GM12878 (cell line): ENCODE measurements around the gene SPANXN4. TPM values are rescaled to one million over a fixed set of nuclear protein-coding genes. Genes with fewer than 3 reads are reported as not detected.

Experiments used
- BCL3 ChIP-seq: IDR thresholded peaks from 2 replicates; pipeline ENCODE4 v1.6.1; 2011; ENCODE audit warnings: borderline replicate concordance, low read depth, mild to moderate bottlenecking, moderate library complexity, low read length; ENCODE audit not compliant: insufficient read depth, poor library complexity, severe bottlenecking
- CBFB ChIP-seq: IDR thresholded peaks from 2 replicates; pipeline ENCODE4 v1.6.1; 2016; ENCODE audit warnings: antibody characterized with exemption, low read depth
- CBX3 ChIP-seq: fragments of 200-600 bp; sonication (generic); IDR thresholded peaks from 2 replicates; pipeline ENCODE4 v1.6.1; 2016; ENCODE audit warnings: low read depth, borderline replicate concordance
- CEBPZ ChIP-seq: fragments of 150-350 bp; IDR thresholded peaks from 2 replicates; pipeline ENCODE4 v1.6.1; 2016; ENCODE audit warnings: low read depth, low read length
- CHD4 ChIP-seq: fragments of 200-600 bp; sonication (generic); IDR thresholded peaks from 2 replicates; pipeline ENCODE4 v1.6.1; 2016; ENCODE audit warnings: mild to moderate bottlenecking
- DPF2 ChIP-seq: fragments of 450-650 bp; IDR thresholded peaks from 2 replicates; pipeline ENCODE4 v1.6.1; 2017; ENCODE audit warnings: mild to moderate bottlenecking
- E2F4 ChIP-seq: IDR thresholded peaks from 2 replicates; pipeline ENCODE4 v1.6.1; 2012; ENCODE audit warnings: low read depth, low read length, improper control_type of control experiment
- EGR1 ChIP-seq, 2 experiments: IDR thresholded peaks; 1 replicate in 1 of 2; 2 replicates in 1 of 2; pipeline ENCODE4 v1.6.1; 2011 to 2012; ENCODE audit warnings: low read depth in 2 of 2, low read length in 2 of 2, borderline replicate concordance in 1 of 2, mild to moderate bottlenecking in 1 of 2, moderate library complexity in 1 of 2
- ETV6 ChIP-seq, 2 experiments: fragments of 450-650 bp in 1 of 2; IDR thresholded peaks in 1 of 2; conservative IDR thresholded peaks in 1 of 2; 2 replicates each; pipeline ENCODE4 v1.6.1; 2014; ENCODE audit warnings: antibody characterized with exemption in 1 of 2, borderline replicate concordance in 1 of 2, low read depth in 1 of 2, mild to moderate bottlenecking in 1 of 2, moderate library complexity in 1 of 2
- FOS ChIP-seq: IDR thresholded peaks from 3 replicates; pipeline ENCODE4 v1.6.1; 2011; ENCODE audit warnings: borderline replicate concordance; ENCODE audit not compliant: insufficient read length; ENCODE audit errors: extremely low read depth
- IKZF1 ChIP-seq: fragments of 450-650 bp; conservative IDR thresholded peaks from 2 replicates; pipeline ENCODE4 v1.6.1; 2017; ENCODE audit warnings: antibody characterized with exemption, mild to moderate bottlenecking
- KDM1A ChIP-seq: fragments of 200-600 bp; sonication (generic); IDR thresholded peaks from 2 replicates; pipeline ENCODE4 v1.6.1; 2016; ENCODE audit warnings: borderline replicate concordance
- MEF2A ChIP-seq: IDR thresholded peaks from 2 replicates; pipeline ENCODE4 v1.6.1; 2011; ENCODE audit warnings: low read depth, mild to moderate bottlenecking, low read length, moderate library complexity; ENCODE audit not compliant: insufficient read depth
- MTA3 ChIP-seq: IDR thresholded peaks from 2 replicates; pipeline ENCODE4 v1.6.1; 2012; ENCODE audit warnings: low read length, inconsistent platforms, borderline replicate concordance
- NFXL1 ChIP-seq: fragments of 450-650 bp; IDR thresholded peaks from 2 replicates; pipeline ENCODE4 v1.6.1; 2017; ENCODE audit warnings: antibody characterized with exemption, mild to moderate bottlenecking, borderline replicate concordance
- NRF1 ChIP-seq: conservative IDR thresholded peaks from 2 replicates; pipeline ENCODE4 v1.6.1; 2011; ENCODE audit warnings: mild to moderate bottlenecking, low read depth, low read length, improper control_type of control experiment
- PKNOX1 ChIP-seq: fragments of 450-650 bp; IDR thresholded peaks from 2 replicates; pipeline ENCODE4 v1.6.1; 2016; ENCODE audit warnings: mild to moderate bottlenecking
- POLR2A ChIP-seq: IDR thresholded peaks from 2 replicates; pipeline ENCODE4 v1.6.1; 2011; ENCODE audit warnings: low read depth, mild to moderate bottlenecking, low read length
- RB1 ChIP-seq: fragments of 450-650 bp; formaldehyde crosslinking; IDR thresholded peaks from 2 replicates; pipeline ENCODE4 v1.6.1; 2017; ENCODE audit warnings: mild to moderate bottlenecking, borderline replicate concordance
- SMAD1 ChIP-seq: fragments of 450-650 bp; IDR thresholded peaks from 2 replicates; pipeline ENCODE4 v1.6.1; 2018; ENCODE audit warnings: mild to moderate bottlenecking, low read depth; ENCODE audit not compliant: partially characterized antibody
- STAT1 ChIP-seq: fragments of 450-650 bp; conservative IDR thresholded peaks from 2 replicates; pipeline ENCODE4 v1.6.1; 2014; ENCODE audit warnings: antibody characterized with exemption, mild to moderate bottlenecking
- TCF12 ChIP-seq: IDR thresholded peaks from 2 replicates; pipeline ENCODE4 v1.6.1; 2011; ENCODE audit warnings: low read depth, mild to moderate bottlenecking, low read length
- USF2 ChIP-seq: IDR thresholded peaks from 2 replicates; pipeline ENCODE4 v1.6.1; 2011; ENCODE audit warnings: low read depth, low read length, improper control_type of control experiment, borderline replicate concordance
- ZNF274 ChIP-seq: IDR thresholded peaks from one replicate; pipeline ENCODE4 v1.8.0; 2011; ENCODE audit not compliant: insufficient read length, insufficient read depth
- polyA plus RNA-seq, 11 experiments: library from polyadenylated mRNA; depleted of rRNA in 4 of 11; unstranded in 6 of 11; stranded (reverse) in 5 of 11; fragments of >200 nt; fragmentation: Nextera tagmentation in 4 of 11; fragmentation: Illumina TruSeq in 1 of 11; extraction: Ambion mirVana in 4 of 11; extraction: Trizol in 1 of 11; gene quantifications; 1 replicate in 1 of 11; 2 replicates in 10 of 11; pipeline versions ENCODE4 v1.2.1 to v1.2.3, GENCODE V29; 2011 to 2016; ENCODE audit warnings: inconsistent platforms in 2 of 11, missing spikeins in 2 of 11, low read depth in 1 of 11
- total RNA-seq, 4 experiments: library from RNA; depleted of rRNA in 3 of 4; stranded (reverse); fragments of >200 nt in 3 of 4; fragmentation: Illumina TruSeq in 1 of 4; extraction: Trizol in 1 of 4; gene quantifications; 2 replicates each; pipeline versions ENCODE4 v1.2.1 to v1.2.3, GENCODE V29; 2013 to 2021

Gene SPANXN4
- total and polyA plus RNA-seq, 10 of the 15 experiments (the other 5 are each of a cell fraction or from before 2014, with no cell fraction given), result not detected

- TF ChIP-seq PKNOX1 (peak; percentile 92), RB1 (no peak), ZNF274 (no peak), MEF2A (peak; percentile 82), BCL3 (no peak), FOS (no peak), POLR2A (no peak), NRF1 (no peak), CBX3 (no peak), KDM1A (no peak), CBFB (no peak), TCF12 (no peak), MTA3 (no peak), DPF2 (0 out of 2 replicates have a peak, but pooled peaks have one; percentile 5), CHD4 (no peak), EGR1 (IDR thresholded peaks at IDR 0.05; ENCODE audit: borderline replicate concordance in 1 of 2, low read depth in 2 of 2, low read length in 2 of 2) (peak in 1 of 2 experiments; percentile 27; a peak in 1 of 3 replicates), STAT1 (no peak), SMAD1 (no peak), IKZF1 (peak; percentile 40), USF2 (no peak), ETV6 (conservative IDR thresholded peaks at IDR 0.05 in 1 of 2, IDR thresholded peaks at IDR 0.05 in 1 of 2; ENCODE audit: borderline replicate concordance in 1 of 2, low read depth in 1 of 2) (peak in 1 of 2 experiments; percentile 84; a peak in 2 of 4 replicates), NFXL1 (no peak), E2F4 (no peak), CEBPZ (no peak)
These were observed 47.5 kb upstream of the SPANXN4 start (continued) for GRCh38 chrX:142978130-142978684.
